ENCODE measurements around the gene URB1. TPM values are rescaled to one million over a fixed set of nuclear protein-coding genes. Genes with fewer than 3 reads are reported as not detected.

Gene URB1
- total and polyA plus RNA-seq, 4 experiments from 2014 or later = 0.55 to 15.2 (median 8.6) TPM

GRCh38 chr21:32415451-32416398 is 22.9 kb upstream of the URB1 start:
- peaks cover 0 to 18% of the 10 kb centered on the region in 2 donors for H3K36me3 Mint-ChIP-seq

GRCh38 chr21:32414579-32415358 is 22.0 kb upstream of the URB1 start:
- Mint-ChIP-seq H3K4me1 (peaks cover 30 to 55% (median 42%) of the 10 kb centered on the region in 4 donors), H3K27me3 (no peaks in the 10 kb centered on the region), H3K36me3 (peaks cover 0 to 18% of the 10 kb centered on the region in 2 donors), H3K27ac (peak overlapping the region in 3 of 7 donors; percentile 9 to 25 (median 11)), H3K9me3 (no peaks in the 10 kb centered on the region), H3K4me3 (peak overlapping the region in 3 of 8 donors; percentile 11 to 51 (median 39))
- CTCF ChIA-PET (ENCODE audit: partially characterized antibody) = interaction anchor here (1.0 to 5.3 kb wide), 6 partner anchors 12 to 192 kb away, joined by 3 to 22 read pairs (median 3); no protein-coding TSS in a partner anchor
- POLR2A ChIA-PET (ENCODE audit: partially characterized antibody) = interaction anchor here (1.4 to 5.0 kb wide), 3 partner anchors 154 to 357 kb away, joined by 3 to 92 read pairs (median 3); partner anchors contain the start of genes CFAP298 and PAXBP1
- Histone ChIP-seq H3K27me3 (ENCODE audit: insufficient read depth, low read length) (no peaks in the 10 kb centered on the region), H3K4me1 (ENCODE audit: insufficient read depth, low read length) (peaks cover 30% of the 10 kb centered on the region), H3K27ac (ENCODE audit: low read depth, low read length) (no peak overlapping the region), H3K36me3 (ENCODE audit: insufficient read depth, low read length) (no peaks in the 10 kb centered on the region), H3K4me3 (ENCODE audit: low read length in 2 of 2) (no peak overlapping the region), H3K9me3 (ENCODE audit: control insufficient read depth in 1 of 2, low read length in 2 of 2) (no peaks in the 10 kb centered on the region)
- DNase-seq = no peak
- intact Hi-C loops (cut with micrococcal nuclease) = loop anchor here (5.0 kb wide), 2 partner anchors 313 to 358 kb away; partner anchors contain the start of genes PAXBP1 and SYNJ1

More at GRCh38 chr21:32415451-32416398, 22.9 kb upstream of the URB1 start:
- H3K9me3 ChIP-seq (ENCODE audit: control insufficient read depth in 1 of 2, low read length in 2 of 2) = no peaks in the 10 kb centered on the region
- intact Hi-C loops (cut with micrococcal nuclease) = no loop called here
- DNase-seq = no peak
- Mint-ChIP-seq H3K27ac (peak overlapping the region in 3 of 7 donors; percentile 27 to 65 (median 42)), H3K9me3 (no peaks in the 10 kb centered on the region), H3K4me3 (peak overlapping the region in 2 of 8 donors; percentile 41 to 54), H3K27me3 (no peaks in the 10 kb centered on the region), H3K4me1 (peaks cover 27 to 46% (median 37%) of the 10 kb centered on the region in 4 donors)
- H3K27me3 ChIP-seq (ENCODE audit: insufficient read depth, low read length) = no peaks in the 10 kb centered on the region
- H3K4me1 ChIP-seq (ENCODE audit: insufficient read depth, low read length) = peaks cover 28% of the 10 kb centered on the region
- no peaks in the 10 kb centered on the region for H3K36me3 ChIP-seq (ENCODE audit: insufficient read depth, low read length)
- no peak overlapping the region for H3K4me3 ChIP-seq (ENCODE audit: low read length in 2 of 2)
- ChIA-PET POLR2A (ENCODE audit: partially characterized antibody) (no interaction called here), CTCF (ENCODE audit: partially characterized antibody) (interaction anchor here (0.5 to 5.3 kb wide), 4 partner anchors 13 to 946 kb away, joined by 3 to 22 read pairs (median 5); no protein-coding TSS in a partner anchor)
- no peak overlapping the region for H3K27ac ChIP-seq (ENCODE audit: low read depth, low read length)

- H3K27ac ChIP-seq (ENCODE audit: low read depth, low read length) = peak overlapping the region; percentile 23
- no peaks in the 10 kb centered on the region for H3K27me3 ChIP-seq (ENCODE audit: insufficient read depth, low read length)
- ChIA-PET POLR2A (ENCODE audit: partially characterized antibody) (interaction anchor here (1.4 to 5.0 kb wide), 4 partner anchors 12 to 357 kb away, joined by 3 to 92 read pairs (median 10); partner anchors contain the start of genes CFAP298 and PAXBP1), CTCF (ENCODE audit: partially characterized antibody) (interaction anchor here (1.0 to 5.3 kb wide), 6 partner anchors 11 to 192 kb away, joined by 3 to 22 read pairs (median 3); no protein-coding TSS in a partner anchor)
- Mint-ChIP-seq H3K4me1 (peaks cover 30 to 60% (median 42%) of the 10 kb centered on the region in 4 donors), H3K27ac (peak overlapping the region; percentile 89 to 98 (median 94)), H3K27me3 (no peaks in the 10 kb centered on the region), H3K36me3 (peaks cover 0 to 18% of the 10 kb centered on the region in 2 donors), H3K4me3 (peak overlapping the region; percentile 89 to 97 (median 94)), H3K9me3 (no peaks in the 10 kb centered on the region)
- DNase-seq = no peak
- intact Hi-C loops (cut with micrococcal nuclease) = loop anchor here (2.0 to 5.0 kb wide), 3 partner anchors 135 to 358 kb away; partner anchors contain the start of genes MIS18A, PAXBP1 and SYNJ1
- H3K4me1 ChIP-seq (ENCODE audit: insufficient read depth, low read length) = peaks cover 30% of the 10 kb centered on the region
- H3K9me3 ChIP-seq (ENCODE audit: control insufficient read depth in 1 of 2, low read length in 2 of 2) = no peaks in the 10 kb centered on the region
- no peaks in the 10 kb centered on the region for H3K36me3 ChIP-seq (ENCODE audit: insufficient read depth, low read length)
- H3K4me3 ChIP-seq (ENCODE audit: low read length in 2 of 2) = peak overlapping the region in 1 of 2 donors; percentile 83
These were observed 21.1 kb upstream of the URB1 start for GRCh38 chr21:32413697-32414578.

- Mint-ChIP-seq H3K9me3 (no peaks in the 10 kb centered on the region), H3K36me3 (peaks cover 0 to 18% of the 10 kb centered on the region in 2 donors), H3K27me3 (no peaks in the 10 kb centered on the region), H3K4me3 (peak overlapping the region; percentile 89 to 97 (median 94)), H3K27ac (peak overlapping the region; percentile 89 to 98 (median 94)), H3K4me1 (peaks cover 33 to 68% (median 44%) of the 10 kb centered on the region in 4 donors)
- intact Hi-C loops (cut with micrococcal nuclease) = loop anchor here (2.0 to 5.0 kb wide), 3 partner anchors 134 to 359 kb away; partner anchors contain the start of genes MIS18A, PAXBP1 and SYNJ1
- ChIA-PET POLR2A (ENCODE audit: partially characterized antibody) (interaction anchor here (2.3 to 5.0 kb wide), 5 partner anchors 11 to 199 kb away, joined by 12 to 92 read pairs (median 32); partner anchors contain the start of genes CFAP298 and URB1), CTCF (ENCODE audit: partially characterized antibody) (interaction anchor here (1.9 to 5.3 kb wide), 2 partner anchors 11 to 20 kb away, joined by 6 to 22 read pairs; partner anchors contain the start of gene URB1)
- Histone ChIP-seq H3K4me1 (ENCODE audit: insufficient read depth, low read length) (peaks cover 34% of the 10 kb centered on the region), H3K27ac (ENCODE audit: low read depth, low read length) (peak overlapping the region; percentile 86), H3K27me3 (ENCODE audit: insufficient read depth, low read length) (no peaks in the 10 kb centered on the region), H3K9me3 (ENCODE audit: control insufficient read depth in 1 of 2, low read length in 2 of 2) (no peaks in the 10 kb centered on the region), H3K36me3 (ENCODE audit: insufficient read depth, low read length) (no peaks in the 10 kb centered on the region), H3K4me3 (ENCODE audit: low read length in 2 of 2) (peak overlapping the region in 1 of 2 donors; percentile 83)
- peak in 1 of 5 donors; percentile 39 for DNase-seq
These were observed 20.2 kb upstream of the URB1 start for GRCh38 chr21:32413015-32413504.

- Mint-ChIP-seq H3K4me1 (peaks cover 32 to 71% (median 43%) of the 10 kb centered on the region in 4 donors), H3K36me3 (peaks cover 0 to 14% of the 10 kb centered on the region in 2 donors), H3K27me3 (no peaks in the 10 kb centered on the region), H3K27ac (peak within 1 kb of the TSS; percentile 95 to 99 (median 97)), H3K4me3 (peak within 1 kb of the TSS; percentile 94 to 98 (median 96)), H3K9me3 (no peaks in the 10 kb centered on the region)
- ChIA-PET CTCF (ENCODE audit: partially characterized antibody) (interaction anchor here (0.5 to 5.3 kb wide), 6 partner anchors 10 to 189 kb away, joined by 3 to 22 read pairs (median 8); partner anchors contain the start of gene URB1), POLR2A (ENCODE audit: partially characterized antibody) (interaction anchor here (0.6 to 5.0 kb wide), 10 partner anchors 10 to 199 kb away, joined by 3 to 92 read pairs (median 8); partner anchors contain the start of genes CFAP298, MIS18A and URB1)
- peak within 1 kb of the TSS; percentile 86 for H3K27ac ChIP-seq (ENCODE audit: low read depth, low read length)
- H3K27me3 ChIP-seq (ENCODE audit: insufficient read depth, low read length) = no peaks in the 10 kb centered on the region
- H3K9me3 ChIP-seq (ENCODE audit: control insufficient read depth in 1 of 2, low read length in 2 of 2) = no peaks in the 10 kb centered on the region
- H3K4me3 ChIP-seq (ENCODE audit: low read length in 2 of 2) = peak within 1 kb of the TSS; percentile 40 to 83
- H3K36me3 ChIP-seq (ENCODE audit: insufficient read depth, low read length) = no peaks in the 10 kb centered on the region
- peaks cover 34% of the 10 kb centered on the region for H3K4me1 ChIP-seq (ENCODE audit: insufficient read depth, low read length)
- DNase-seq = peak; percentile 81 to 87 (median 85)
- intact Hi-C loops (cut with micrococcal nuclease) = loop anchor here (1.0 to 5.0 kb wide), 7 partner anchors 9 to 360 kb away; partner anchors contain the start of genes CFAP298, MIS18A, PAXBP1 and SYNJ1
These were observed 19.6 kb upstream of the URB1 start, which contains the start of gene EVA1C for GRCh38 chr21:32412162-32413014. EVA1C (plus strand) TSS chr21:32412706; CDS start chr21:32412854, 148 bp downstream.
